CD8-positive, alpha-beta memory T cell (primary cell): ENCODE results near the gene GNB5. TPM values are rescaled to one million over a fixed set of nuclear protein-coding genes. Genes with fewer than 3 reads are reported as not detected.
A peak's percentile ranks its signal among the peaks of the same experiment; 100 is the strongest.

Experiments
- CTCF ChIA-PET: fragments of 350-600 bp; sonication (Branson Sonifier 250); formaldehyde crosslinking; loops from one replicate; lab custom pipeline; 2021; ENCODE audit warnings: antibody characterized with exemption; lab: Charles Lee
- POLR2A ChIA-PET: fragments of 350-600 bp; sonication (Branson Sonifier 250); formaldehyde crosslinking; loops from one replicate; lab custom pipeline; 2021; ENCODE audit warnings: antibody characterized with exemption; lab: Charles Lee
- DNase-seq, 5 donors: peaks; one replicate each; pipeline versions ENCODE4 v3.0.0 to v3.0.0-alpha.2; 2020 to 2022; ENCODE audit warnings: mixed read lengths in 1 of 5
- H3K27ac ChIP-seq: one replicate; pipeline ENCODE4 v1.7.0; 2013; ENCODE audit warnings: low read depth, mild to moderate bottlenecking, low read length, moderate library complexity
- H3K27me3 ChIP-seq: 2 replicates; pipeline ENCODE4 v1.7.0; 2013; ENCODE audit warnings: low read length, mild to moderate bottlenecking; ENCODE audit not compliant: insufficient read depth, poor library complexity, severe bottlenecking
- H3K36me3 ChIP-seq: 2 replicates; pipeline ENCODE4 v1.7.0; 2013; ENCODE audit warnings: mild to moderate bottlenecking, low read length, moderate library complexity; ENCODE audit not compliant: insufficient read depth
- H3K4me1 ChIP-seq: 2 replicates; pipeline ENCODE4 v1.7.0; 2013; ENCODE audit warnings: mild to moderate bottlenecking, low read length, moderate library complexity; ENCODE audit not compliant: insufficient read depth
- H3K4me3 ChIP-seq: 2 replicates; pipeline ENCODE4 v1.7.0; 2013; ENCODE audit warnings: mild to moderate bottlenecking, low read length
- H3K9me3 ChIP-seq: 2 replicates; pipeline ENCODE4 v1.7.0; 2013; ENCODE audit warnings: mild to moderate bottlenecking, low read length
- H3K27ac Mint-ChIP-seq, 8 donors: one replicate each; pipeline ENCODE4 v1.8.0; 2020 to 2021; ENCODE audit warnings: mixed read lengths in 8 of 8, mild to moderate bottlenecking in 6 of 8, inconsistent platforms in 3 of 8, moderate library complexity in 3 of 8
- H3K27me3 Mint-ChIP-seq, 2 donors: one replicate each; pipeline ENCODE4 v1.8.0; 2020 to 2021; ENCODE audit warnings: mixed read lengths in 2 of 2, mild to moderate bottlenecking in 1 of 2, moderate library complexity in 1 of 2
- H3K36me3 Mint-ChIP-seq, 3 donors: one replicate each; pipeline ENCODE4 v1.8.0; 2020 to 2021; ENCODE audit warnings: mixed read lengths in 3 of 3, inconsistent platforms in 1 of 3, mild to moderate bottlenecking in 1 of 3
- H3K4me1 Mint-ChIP-seq, 3 donors: one replicate each; pipeline ENCODE4 v1.8.0; 2020 to 2021; ENCODE audit warnings: mixed read lengths in 3 of 3, inconsistent platforms in 1 of 3, mild to moderate bottlenecking in 1 of 3
- H3K4me3 Mint-ChIP-seq, 7 donors: one replicate each; pipeline ENCODE4 v1.8.0; 2020 to 2021; ENCODE audit warnings: mixed read lengths in 7 of 7, mild to moderate bottlenecking in 6 of 7, moderate library complexity in 4 of 7, inconsistent platforms in 2 of 7
- H3K9me3 Mint-ChIP-seq, 5 donors: one replicate each; pipeline ENCODE4 v1.8.0; 2020 to 2022; ENCODE audit warnings: mixed read lengths in 5 of 5, mild to moderate bottlenecking in 3 of 5, moderate library complexity in 2 of 5, inconsistent platforms in 1 of 5
- polyA plus RNA-seq: library from polyadenylated mRNA; unstranded; fragments of 300-500 nt; fragmentation: Illumina TruSeq; gene quantifications from one replicate; pipeline ENCODE4 v1.2.3, GENCODE V29; 2021
- total RNA-seq, 2 experiments: library from RNA; stranded (reverse); gene quantifications; one replicate each; pipeline ENCODE4 v1.2.3, GENCODE V29; 2021

The GNB5 gene
- total and polyA plus RNA-seq, 3 experiments from 2014 or later = 19.2 to 46.0 (median 21.7) TPM

- no peak for DNase-seq
- Mint-ChIP-seq H3K4me1 (peaks cover 2 to 7% (median 6%) of the 10 kb centered on the region in 3 donors), H3K4me3 (no peak overlapping the region), H3K36me3 (no peaks in the 10 kb centered on the region), H3K27me3 (no peaks in the 10 kb centered on the region), H3K27ac (peak overlapping the region in 1 of 8 donors; percentile 48), H3K9me3 (no peaks in the 10 kb centered on the region)
- peaks cover 2% of the 10 kb centered on the region for H3K4me1 ChIP-seq
- H3K4me3 ChIP-seq = no peak overlapping the region
- POLR2A ChIA-PET = no interaction called here
- no peaks in the 10 kb centered on the region for H3K27me3 ChIP-seq
- CTCF ChIA-PET = interaction anchor here (0.7 to 3.4 kb wide), 10 partner anchors 10 to 152 kb away, joined by 3 to 13 read pairs (median 4); partner anchors contain the start of gene LEO1
- no peaks in the 10 kb centered on the region for H3K9me3 ChIP-seq
- no peaks in the 10 kb centered on the region for H3K36me3 ChIP-seq
- no peak overlapping the region for H3K27ac ChIP-seq
Observed at GRCh38 chr15:52076889-52077781, 114.1 kb downstream of the GNB5 start.

- CTCF ChIA-PET = interaction anchor here (1.3 to 2.7 kb wide), 2 partner anchors 8 to 31 kb away, joined by 3 to 15 read pairs; no protein-coding TSS in a partner anchor
Observed at GRCh38 chr15:52071570-52071969, 119.6 kb downstream of the GNB5 start.

GRCh38 chr15:52069559-52069958 lies 121.6 kb downstream of the GNB5 start:
- H3K27me3 ChIP-seq = no peaks in the 10 kb centered on the region
- no peaks in the 10 kb centered on the region for H3K9me3 ChIP-seq
- Mint-ChIP-seq H3K27me3 (peaks cover 0 to 3% of the 10 kb centered on the region in 2 donors), H3K36me3 (peaks cover 0 to 12% (median 4%) of the 10 kb centered on the region in 3 donors), H3K4me3 (no peak overlapping the region), H3K9me3 (no peaks in the 10 kb centered on the region), H3K4me1 (peaks cover 15 to 16% (median 16%) of the 10 kb centered on the region in 3 donors), H3K27ac (no peak overlapping the region)
- no peaks in the 10 kb centered on the region for H3K4me1 ChIP-seq
- CTCF ChIA-PET = interaction anchor here (1.3 to 2.7 kb wide), 3 partner anchors 10 to 24 kb away, joined by 3 to 15 read pairs (median 5); no protein-coding TSS in a partner anchor
- no peak overlapping the region for H3K4me3 ChIP-seq
- POLR2A ChIA-PET = no interaction called here
- DNase-seq = no peak
- no peak overlapping the region for H3K27ac ChIP-seq
- H3K36me3 ChIP-seq = no peaks in the 10 kb centered on the region

More at GRCh38 chr15:52071570-52071969, 119.6 kb downstream of the GNB5 start:
- Mint-ChIP-seq H3K27me3 (peaks cover 0 to 3% of the 10 kb centered on the region in 2 donors), H3K4me1 (peaks cover 14% of the 10 kb centered on the region in 3 donors), H3K27ac (no peak overlapping the region), H3K9me3 (no peaks in the 10 kb centered on the region), H3K36me3 (no peaks in the 10 kb centered on the region), H3K4me3 (no peak overlapping the region)
- Histone ChIP-seq H3K9me3 (no peaks in the 10 kb centered on the region), H3K4me3 (no peak overlapping the region), H3K36me3 (no peaks in the 10 kb centered on the region), H3K27me3 (no peaks in the 10 kb centered on the region), H3K4me1 (no peaks in the 10 kb centered on the region), H3K27ac (no peak overlapping the region)
- no peak for DNase-seq
- POLR2A ChIA-PET = no interaction called here

- Mint-ChIP-seq H3K9me3 (no peaks in the 10 kb centered on the region), H3K27me3 (peaks cover 0 to 3% of the 10 kb centered on the region in 2 donors), H3K27ac (peak overlapping the region in 4 of 8 donors; percentile 21 to 75 (median 39)), H3K36me3 (peaks cover 4 to 26% (median 14%) of the 10 kb centered on the region in 3 donors), H3K4me1 (peaks cover 15 to 16% (median 16%) of the 10 kb centered on the region in 3 donors), H3K4me3 (no peak overlapping the region)
- CTCF ChIA-PET = interaction anchor here (1.5 to 2.7 kb wide), 2 partner anchors 10 to 19 kb away, joined by 4 to 10 read pairs; no protein-coding TSS in a partner anchor
- Histone ChIP-seq H3K9me3 (no peaks in the 10 kb centered on the region), H3K4me1 (no peaks in the 10 kb centered on the region), H3K27me3 (no peaks in the 10 kb centered on the region), H3K27ac (no peak overlapping the region), H3K36me3 (peaks cover 7% of the 10 kb centered on the region), H3K4me3 (no peak overlapping the region)
- no peak for DNase-seq
- POLR2A ChIA-PET = no interaction called here
Observed at GRCh38 chr15:52068004-52068615, 123.1 kb downstream of the GNB5 start.

- no peaks in the 10 kb centered on the region for H3K27me3 ChIP-seq
- H3K4me3 ChIP-seq = no peak overlapping the region
- H3K27me3 Mint-ChIP-seq = peaks cover 0 to 3% of the 10 kb centered on the region in 2 donors
- no peaks in the 10 kb centered on the region for H3K9me3 Mint-ChIP-seq
- H3K9me3 ChIP-seq = no peaks in the 10 kb centered on the region
- H3K4me3 Mint-ChIP-seq = no peak overlapping the region
- ChIA-PET CTCF (interaction anchor here (1.5 to 2.7 kb wide), 2 partner anchors 11 to 18 kb away, joined by 4 to 10 read pairs; no protein-coding TSS in a partner anchor), POLR2A (no interaction called here)
- H3K4me1 ChIP-seq = no peaks in the 10 kb centered on the region
- DNase-seq = no peak
- peaks cover 4 to 31% (median 14%) of the 10 kb centered on the region in 3 donors for H3K36me3 Mint-ChIP-seq
- H3K4me1 Mint-ChIP-seq = peaks cover 15 to 16% (median 16%) of the 10 kb centered on the region in 3 donors
- H3K27ac Mint-ChIP-seq = peak overlapping the region in 6 of 8 donors; percentile 14 to 69 (median 44)
- H3K27ac ChIP-seq = no peak overlapping the region
- H3K36me3 ChIP-seq = peaks cover 10% of the 10 kb centered on the region
Observed at GRCh38 chr15:52067545-52067926, 123.7 kb downstream of the GNB5 start.

GRCh38 chr15:52066842-52067544 lies 124.2 kb downstream of the GNB5 start:
- Histone ChIP-seq H3K27me3 (no peaks in the 10 kb centered on the region), H3K9me3 (no peaks in the 10 kb centered on the region), H3K27ac (no peak overlapping the region), H3K4me1 (no peaks in the 10 kb centered on the region), H3K36me3 (peaks cover 12% of the 10 kb centered on the region), H3K4me3 (no peak overlapping the region)
- H3K4me1 Mint-ChIP-seq = peaks cover 15 to 16% (median 16%) of the 10 kb centered on the region in 3 donors
- CTCF ChIA-PET = interaction anchor here (1.5 to 2.7 kb wide), 2 partner anchors 11 to 17 kb away, joined by 4 to 10 read pairs; no protein-coding TSS in a partner anchor
- H3K36me3 Mint-ChIP-seq = peaks cover 4 to 36% (median 14%) of the 10 kb centered on the region in 3 donors
- no peak overlapping the region for H3K4me3 Mint-ChIP-seq
- POLR2A ChIA-PET = no interaction called here
- H3K9me3 Mint-ChIP-seq = no peaks in the 10 kb centered on the region
- H3K27me3 Mint-ChIP-seq = peaks cover 0 to 3% of the 10 kb centered on the region in 2 donors
- no peak for DNase-seq
- H3K27ac Mint-ChIP-seq = peak overlapping the region in 7 of 8 donors; percentile 13 to 69 (median 29)
